Parathyroid adenoma (tissue), 2 donors: ENCODE measurements around the gene FAHD2A.

Experiments used
- H2AFZ ChIP-seq: fragments of 300-600 bp; sonication (generic); one replicate; pipeline ENCODE4 v1.7.0; 2017; ENCODE audit warnings: antibody characterized with exemption, mild to moderate bottlenecking
- H3K27ac ChIP-seq: fragments of 300-600 bp; sonication (generic); one replicate; pipeline ENCODE4 v1.7.0; 2017
- H3K27me3 ChIP-seq: fragments of 300-600 bp; sonication (generic); one replicate; pipeline ENCODE4 v1.7.0; 2017; ENCODE audit warnings: low read length; ENCODE audit not compliant: control insufficient read depth, insufficient read depth
- H3K36me3 ChIP-seq: fragments of 300-600 bp; sonication (generic); one replicate; pipeline ENCODE4 v1.7.0; 2017; ENCODE audit warnings: low read length; ENCODE audit not compliant: control insufficient read depth, insufficient read depth
- H3K4me1 ChIP-seq: fragments of 300-600 bp; sonication (generic); one replicate; pipeline ENCODE4 v1.7.0; 2017; ENCODE audit warnings: control low read depth
- H3K4me2 ChIP-seq: fragments of 300-600 bp; sonication (generic); one replicate; pipeline ENCODE4 v1.7.0; 2017; ENCODE audit warnings: low read length
- H3K4me3 ChIP-seq: fragments of 300-600 bp; sonication (generic); one replicate; pipeline ENCODE4 v1.7.0; 2017; ENCODE audit warnings: low read depth, low read length
- H3K79me2 ChIP-seq: fragments of 300-600 bp; sonication (generic); one replicate; pipeline ENCODE4 v1.7.0; 2017; ENCODE audit warnings: control low read depth
- H3K9ac ChIP-seq: fragments of 300-600 bp; sonication (generic); one replicate; pipeline ENCODE4 v1.7.0; 2017; ENCODE audit warnings: mild to moderate bottlenecking
- H3K9me3 ChIP-seq: fragments of 300-600 bp; sonication (generic); one replicate; pipeline ENCODE4 v1.7.0; 2017; ENCODE audit warnings: low read length; ENCODE audit not compliant: control insufficient read depth
- TF ChIP-seq, protein P1 (sequence below): fragments of 300-600 bp; sonication (generic); IDR thresholded peaks from one replicate; pipeline ENCODE4 v1.7.0; 2017; ENCODE audit warnings: antibody characterized with exemption, mild to moderate bottlenecking
- donor health status: primary hyperparathyroidism.

The FAHD2A gene

DNA sequence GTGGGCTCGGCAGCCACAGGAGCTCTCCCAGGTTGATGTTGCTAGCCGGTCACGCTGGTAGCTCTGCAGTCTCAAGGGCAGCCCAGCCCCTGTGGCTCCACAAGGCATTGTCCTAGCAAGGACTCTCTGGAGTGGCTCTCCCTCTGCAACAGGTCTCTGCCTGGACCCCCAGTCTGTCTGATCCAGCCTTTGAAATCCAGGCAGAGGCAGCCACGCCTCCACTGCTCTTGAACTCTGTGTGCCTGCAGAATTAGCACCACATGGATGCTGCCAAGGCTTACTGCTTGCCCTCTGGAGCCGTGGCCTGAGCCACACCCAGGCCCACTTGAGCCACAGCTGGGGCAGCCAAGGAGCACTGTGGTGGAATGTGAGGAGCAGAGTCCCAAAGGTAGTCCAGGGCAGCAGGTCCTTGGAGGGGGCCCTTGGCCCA is 43.0 kb upstream of the FAHD2A start:
- TF ChIP-seq, protein P1, sequence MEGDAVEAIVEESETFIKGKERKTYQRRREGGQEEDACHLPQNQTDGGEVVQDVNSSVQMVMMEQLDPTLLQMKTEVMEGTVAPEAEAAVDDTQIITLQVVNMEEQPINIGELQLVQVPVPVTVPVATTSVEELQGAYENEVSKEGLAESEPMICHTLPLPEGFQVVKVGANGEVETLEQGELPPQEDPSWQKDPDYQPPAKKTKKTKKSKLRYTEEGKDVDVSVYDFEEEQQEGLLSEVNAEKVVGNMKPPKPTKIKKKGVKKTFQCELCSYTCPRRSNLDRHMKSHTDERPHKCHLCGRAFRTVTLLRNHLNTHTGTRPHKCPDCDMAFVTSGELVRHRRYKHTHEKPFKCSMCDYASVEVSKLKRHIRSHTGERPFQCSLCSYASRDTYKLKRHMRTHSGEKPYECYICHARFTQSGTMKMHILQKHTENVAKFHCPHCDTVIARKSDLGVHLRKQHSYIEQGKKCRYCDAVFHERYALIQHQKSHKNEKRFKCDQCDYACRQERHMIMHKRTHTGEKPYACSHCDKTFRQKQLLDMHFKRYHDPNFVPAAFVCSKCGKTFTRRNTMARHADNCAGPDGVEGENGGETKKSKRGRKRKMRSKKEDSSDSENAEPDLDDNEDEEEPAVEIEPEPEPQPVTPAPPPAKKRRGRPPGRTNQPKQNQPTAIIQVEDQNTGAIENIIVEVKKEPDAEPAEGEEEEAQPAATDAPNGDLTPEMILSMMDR = no peak
- Histone ChIP-seq H3K27ac (no peak overlapping the region), H3K27me3 (no peaks in the 10 kb centered on the region), H3K9me3 (no peaks in the 10 kb centered on the region), H3K79me2 (peaks cover 20% of the 10 kb centered on the region), H2AFZ (no peak overlapping the region), H3K4me1 (peaks cover 4% of the 10 kb centered on the region), H3K9ac (no peak overlapping the region), H3K4me3 (no peak overlapping the region), H3K4me2 (no peak overlapping the region), H3K36me3 (no peaks in the 10 kb centered on the region)

DNA sequence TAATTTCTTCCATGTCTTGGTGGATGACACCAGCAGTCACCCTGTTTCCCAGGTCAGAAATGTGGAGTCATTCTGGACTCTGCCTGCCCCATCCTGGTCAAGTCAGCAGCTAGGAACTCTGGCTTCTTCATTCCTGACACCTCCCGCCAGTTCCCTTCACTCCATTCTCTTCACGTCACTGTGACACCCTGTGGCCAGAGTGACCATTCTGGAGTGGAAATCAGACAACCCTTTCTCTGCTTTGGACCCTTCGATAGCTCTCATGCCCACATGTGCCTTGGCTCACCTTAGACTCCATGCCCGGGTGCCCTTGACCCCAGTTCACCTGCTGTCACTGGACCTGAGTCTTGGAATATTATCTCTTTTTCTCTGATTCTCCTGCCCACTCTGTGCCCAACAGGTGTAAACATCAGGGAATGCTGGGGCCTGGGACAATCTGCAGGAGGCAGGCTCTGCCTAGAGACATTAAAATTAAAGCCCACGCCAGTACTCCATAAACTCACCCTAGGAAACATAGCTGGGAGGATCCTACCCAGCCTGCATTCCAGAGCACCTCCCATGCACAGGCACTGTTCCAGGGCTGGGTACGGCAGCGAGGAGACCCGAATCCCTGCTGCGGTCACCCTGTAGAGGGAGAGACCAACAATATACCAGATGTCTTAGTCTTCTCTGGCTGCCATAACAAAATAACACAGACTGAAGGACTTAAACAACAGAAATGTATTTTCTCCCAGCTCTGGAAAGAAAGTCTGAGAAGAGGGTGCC is 41.1 kb upstream of the FAHD2A start:
- Histone ChIP-seq H3K9me3 (no peaks in the 10 kb centered on the region), H3K9ac (no peak overlapping the region), H3K4me2 (no peak overlapping the region), H3K27me3 (no peaks in the 10 kb centered on the region), H3K27ac (no peak overlapping the region), H2AFZ (no peak overlapping the region), H3K4me1 (peaks cover 4% of the 10 kb centered on the region), H3K36me3 (no peaks in the 10 kb centered on the region), H3K79me2 (peaks cover 23% of the 10 kb centered on the region), H3K4me3 (no peak overlapping the region)
- TF ChIP-seq, protein P1 = no peak

DNA sequence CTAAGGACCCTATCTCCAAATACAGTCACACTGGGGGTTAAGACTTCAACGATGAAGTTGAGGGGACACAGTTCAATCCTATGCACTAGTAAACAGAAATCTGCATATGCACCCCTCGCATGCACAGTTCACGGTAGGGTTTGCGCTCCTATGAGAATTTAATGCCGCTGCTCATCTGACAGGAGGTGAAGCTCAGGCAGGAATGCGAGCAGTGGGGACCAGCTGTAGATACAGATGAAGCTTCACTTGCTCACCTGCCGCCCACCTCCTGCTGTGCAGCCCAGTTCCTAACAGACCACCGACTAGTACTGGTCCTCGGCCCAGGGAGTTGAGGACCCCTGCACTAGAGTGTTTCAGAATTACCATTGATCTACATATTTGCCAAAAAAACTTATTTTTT is 40.0 kb upstream of the FAHD2A start:
- Histone ChIP-seq H3K79me2 (peaks cover 23% of the 10 kb centered on the region), H3K27me3 (no peaks in the 10 kb centered on the region), H2AFZ (no peak overlapping the region), H3K4me3 (no peak overlapping the region), H3K9ac (no peak overlapping the region), H3K4me2 (no peak overlapping the region), H3K4me1 (peaks cover 4% of the 10 kb centered on the region), H3K36me3 (no peaks in the 10 kb centered on the region), H3K9me3 (no peaks in the 10 kb centered on the region), H3K27ac (no peak overlapping the region)
- TF ChIP-seq, protein P1 = no peak

DNA sequence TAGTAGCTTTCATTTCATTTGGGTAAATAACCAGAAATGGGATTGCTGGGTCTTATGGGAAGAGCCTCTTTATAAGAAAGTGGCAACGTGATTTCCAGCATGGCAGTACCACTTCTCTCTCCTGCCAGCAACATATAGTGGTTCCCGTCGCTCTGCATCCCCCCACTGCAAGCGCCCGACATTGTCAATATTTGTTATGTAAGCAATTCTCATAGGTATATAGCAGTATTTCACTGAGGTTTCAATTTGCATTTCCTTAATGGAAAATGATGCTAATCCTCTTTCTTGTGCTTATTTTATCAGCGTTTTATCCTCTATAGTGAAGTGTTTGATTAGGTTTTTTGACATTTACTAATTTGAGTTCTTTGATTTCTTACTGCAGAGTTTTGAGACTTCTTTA is 36.0 kb upstream of the FAHD2A start:
- Histone ChIP-seq H3K27me3 (no peaks in the 10 kb centered on the region), H2AFZ (no peak overlapping the region), H3K79me2 (peaks cover 21% of the 10 kb centered on the region), H3K4me3 (no peak overlapping the region), H3K4me2 (no peak overlapping the region), H3K9me3 (no peaks in the 10 kb centered on the region), H3K27ac (no peak overlapping the region), H3K4me1 (no peaks in the 10 kb centered on the region), H3K9ac (no peak overlapping the region), H3K36me3 (no peaks in the 10 kb centered on the region)
- TF ChIP-seq, protein P1 = no peak
